Natural killer cell (primary cell): ENCODE data around the gene RBM38. TPM values are rescaled to one million over a fixed set of nuclear protein-coding genes. Genes with fewer than 3 reads are reported as not detected.

ENCODE experiments used
- ATAC-seq, 3 donors: fragments of 150-1000 bp in 2 of 3; fragments of 200-7000 bp in 1 of 3; cut with Tn5 transposase; 1 replicate in 1 of 3; 2 replicates in 2 of 3; pipeline ENCODE4 v1.10.0; 2021; ENCODE audit warnings: mild to moderate bottlenecking in 2 of 3, moderate library complexity in 2 of 3
- DNase-seq, 2 donors: peaks; one replicate each; pipeline versions ENCODE4 v3.0.0 to v3.0.0-alpha.2; 2013 to 2021; ENCODE audit warnings: mixed read lengths in 1 of 2
- H3K27ac ChIP-seq: one replicate; pipeline ENCODE4 v1.5.1; 2013; ENCODE audit warnings: mild to moderate bottlenecking, low read length
- H3K27me3 ChIP-seq: one replicate; pipeline ENCODE4 v1.6.1; 2013; ENCODE audit warnings: low read length; ENCODE audit not compliant: control insufficient read depth, insufficient read depth
- H3K36me3 ChIP-seq: one replicate; pipeline ENCODE4 v1.6.1; 2013; ENCODE audit warnings: low read length; ENCODE audit not compliant: control insufficient read depth, insufficient read depth
- H3K4me1 ChIP-seq: one replicate; pipeline ENCODE4 v1.6.1; 2013; ENCODE audit warnings: low read length; ENCODE audit not compliant: control insufficient read depth, insufficient read depth
- H3K4me3 ChIP-seq: one replicate; pipeline ENCODE4 v1.5.1; 2013; ENCODE audit warnings: low read length
- H3K9me3 ChIP-seq: one replicate; pipeline ENCODE4 v1.6.1; 2013; ENCODE audit warnings: low read length; ENCODE audit not compliant: control insufficient read depth, insufficient read depth
- H3K27ac Mint-ChIP-seq, 2 donors: one replicate each; pipeline ENCODE4 v1.8.0; 2022; ENCODE audit warnings: mild to moderate bottlenecking in 2 of 2, mixed read lengths in 2 of 2, moderate library complexity in 1 of 2
- H3K27me3 Mint-ChIP-seq, 2 donors: one replicate each; pipeline ENCODE4 v1.8.0; 2022; ENCODE audit warnings: low read depth in 2 of 2, mixed read lengths in 2 of 2
- H3K36me3 Mint-ChIP-seq: one replicate; pipeline ENCODE4 v1.8.0; 2022; ENCODE audit warnings: mixed read lengths
- H3K4me1 Mint-ChIP-seq, 2 donors: one replicate each; pipeline ENCODE4 v1.8.0; 2022; ENCODE audit warnings: mixed read lengths in 2 of 2
- H3K4me3 Mint-ChIP-seq: one replicate; pipeline ENCODE4 v1.8.0; 2022; ENCODE audit warnings: mild to moderate bottlenecking, moderate library complexity, mixed read lengths
- H3K9me3 Mint-ChIP-seq, 2 donors: one replicate each; pipeline ENCODE4 v1.8.0; 2022; ENCODE audit warnings: mixed read lengths in 2 of 2
- WGBS: methylation state at CpG from one replicate; pipeline ENCODE4 v1.1.7; 2013; ENCODE audit warnings: missing lambda C conversion rate; ENCODE audit not compliant: insufficient coverage; 5-methylcytosine and 5-hydroxymethylcytosine counted together
- intact Hi-C: fragments of 100-400 bp; cut with micrococcal nuclease; formaldehyde crosslinking; loops from one replicate; pipeline ENCODE4 v1.14.2; 2022
- total RNA-seq, 4 donors: library from RNA; stranded (reverse); fragments of 120-200 nt in 1 of 4; gene quantifications; one replicate each; pipeline versions ENCODE4 v1.2.3 to v1.2.4, GENCODE V29; 2013 to 2022
- TF ChIP-seq, protein P1 (sequence below): fragments of 200-600 bp; IDR thresholded peaks from one replicate; pipeline ENCODE4 v1.8.0; 2022; ENCODE audit warnings: antibody characterized with exemption

RBM38 gene
- total RNA-seq, 3 donors from 2014 or later (not counting 1 experiment from before 2014, with no cell fraction given): 217 to 392 (median 264) TPM

DNA sequence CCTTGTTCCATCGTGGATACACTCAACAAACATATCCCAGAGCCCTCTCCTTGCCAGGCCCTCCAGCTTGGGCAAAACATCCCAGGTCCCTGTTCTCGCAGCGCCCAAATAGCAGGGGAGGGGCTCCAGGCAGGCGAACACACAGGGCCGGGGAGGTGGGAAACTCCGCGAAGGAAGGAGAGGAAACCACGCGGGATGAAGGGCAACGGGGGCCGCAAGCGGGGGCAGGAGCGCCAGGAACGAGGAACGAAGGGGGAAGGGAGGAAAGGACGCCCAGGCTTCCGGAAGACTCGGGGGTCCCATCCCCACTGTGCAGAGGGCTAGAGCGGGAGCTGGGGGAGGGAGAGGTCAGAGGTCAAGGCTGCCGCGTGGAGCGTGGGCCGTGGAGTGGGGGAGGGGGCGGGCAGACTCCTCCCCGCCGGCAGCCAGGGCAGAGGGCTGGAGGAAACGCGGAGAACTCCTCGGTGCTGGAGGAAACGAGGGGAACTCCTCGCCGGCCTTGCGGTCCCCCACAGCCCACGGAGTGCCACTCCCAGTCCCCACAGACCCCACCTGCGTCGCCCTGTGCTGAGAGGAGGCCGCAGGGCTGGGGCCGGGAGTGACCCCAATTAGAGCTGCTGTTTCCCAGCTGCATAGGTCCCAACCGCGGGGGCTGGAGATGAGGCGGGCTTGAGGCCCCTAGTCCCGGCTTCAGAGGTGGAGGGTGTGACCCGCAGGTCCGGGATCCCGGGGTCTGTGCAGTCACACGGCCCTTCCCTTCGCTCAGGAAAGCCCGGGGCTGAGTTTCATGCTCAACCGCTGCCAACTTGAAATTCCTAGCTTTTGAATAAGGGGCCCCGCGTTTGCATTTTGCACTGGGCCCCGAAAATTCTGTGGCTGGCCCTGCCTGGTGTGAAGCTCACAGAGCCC is 1.2 kb upstream of the RBM38 start:
- H3K27ac Mint-ChIP-seq: peak overlapping the region; percentile 77 to 91
- DNase-seq (peak; percentile 54 to 84), ATAC-seq (peak in 2 of 3 donors; percentile 2 to 9)
- H3K4me1 Mint-ChIP-seq: peaks cover 26 to 44% of the 10 kb centered on the region in 2 donors
- H3K27ac ChIP-seq: peak overlapping the region; percentile 77
- H3K9me3 ChIP-seq: no peaks in the 10 kb centered on the region
- peaks cover 19% of the 10 kb centered on the region for H3K36me3 ChIP-seq
- H3K4me1 ChIP-seq: peaks cover 59% of the 10 kb centered on the region
- no peaks in the 10 kb centered on the region for H3K36me3 Mint-ChIP-seq
- H3K4me3 ChIP-seq: peak overlapping the region; percentile 21
- TF ChIP-seq, protein P1, sequence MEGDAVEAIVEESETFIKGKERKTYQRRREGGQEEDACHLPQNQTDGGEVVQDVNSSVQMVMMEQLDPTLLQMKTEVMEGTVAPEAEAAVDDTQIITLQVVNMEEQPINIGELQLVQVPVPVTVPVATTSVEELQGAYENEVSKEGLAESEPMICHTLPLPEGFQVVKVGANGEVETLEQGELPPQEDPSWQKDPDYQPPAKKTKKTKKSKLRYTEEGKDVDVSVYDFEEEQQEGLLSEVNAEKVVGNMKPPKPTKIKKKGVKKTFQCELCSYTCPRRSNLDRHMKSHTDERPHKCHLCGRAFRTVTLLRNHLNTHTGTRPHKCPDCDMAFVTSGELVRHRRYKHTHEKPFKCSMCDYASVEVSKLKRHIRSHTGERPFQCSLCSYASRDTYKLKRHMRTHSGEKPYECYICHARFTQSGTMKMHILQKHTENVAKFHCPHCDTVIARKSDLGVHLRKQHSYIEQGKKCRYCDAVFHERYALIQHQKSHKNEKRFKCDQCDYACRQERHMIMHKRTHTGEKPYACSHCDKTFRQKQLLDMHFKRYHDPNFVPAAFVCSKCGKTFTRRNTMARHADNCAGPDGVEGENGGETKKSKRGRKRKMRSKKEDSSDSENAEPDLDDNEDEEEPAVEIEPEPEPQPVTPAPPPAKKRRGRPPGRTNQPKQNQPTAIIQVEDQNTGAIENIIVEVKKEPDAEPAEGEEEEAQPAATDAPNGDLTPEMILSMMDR: no peak
- no peaks in the 10 kb centered on the region for H3K27me3 ChIP-seq
- H3K4me3 Mint-ChIP-seq: peak overlapping the region; percentile 87
- intact Hi-C loops: loop anchor here (1.0 to 10.0 kb wide), 3 partner anchors 8 to 325 kb away; partner anchors contain the start of gene PMEPA1
- WGBS: 5% methylated on average over 52 of the region's 52 CpGs
- H3K9me3 Mint-ChIP-seq: no peaks in the 10 kb centered on the region
- no peaks in the 10 kb centered on the region for H3K27me3 Mint-ChIP-seq

DNA sequence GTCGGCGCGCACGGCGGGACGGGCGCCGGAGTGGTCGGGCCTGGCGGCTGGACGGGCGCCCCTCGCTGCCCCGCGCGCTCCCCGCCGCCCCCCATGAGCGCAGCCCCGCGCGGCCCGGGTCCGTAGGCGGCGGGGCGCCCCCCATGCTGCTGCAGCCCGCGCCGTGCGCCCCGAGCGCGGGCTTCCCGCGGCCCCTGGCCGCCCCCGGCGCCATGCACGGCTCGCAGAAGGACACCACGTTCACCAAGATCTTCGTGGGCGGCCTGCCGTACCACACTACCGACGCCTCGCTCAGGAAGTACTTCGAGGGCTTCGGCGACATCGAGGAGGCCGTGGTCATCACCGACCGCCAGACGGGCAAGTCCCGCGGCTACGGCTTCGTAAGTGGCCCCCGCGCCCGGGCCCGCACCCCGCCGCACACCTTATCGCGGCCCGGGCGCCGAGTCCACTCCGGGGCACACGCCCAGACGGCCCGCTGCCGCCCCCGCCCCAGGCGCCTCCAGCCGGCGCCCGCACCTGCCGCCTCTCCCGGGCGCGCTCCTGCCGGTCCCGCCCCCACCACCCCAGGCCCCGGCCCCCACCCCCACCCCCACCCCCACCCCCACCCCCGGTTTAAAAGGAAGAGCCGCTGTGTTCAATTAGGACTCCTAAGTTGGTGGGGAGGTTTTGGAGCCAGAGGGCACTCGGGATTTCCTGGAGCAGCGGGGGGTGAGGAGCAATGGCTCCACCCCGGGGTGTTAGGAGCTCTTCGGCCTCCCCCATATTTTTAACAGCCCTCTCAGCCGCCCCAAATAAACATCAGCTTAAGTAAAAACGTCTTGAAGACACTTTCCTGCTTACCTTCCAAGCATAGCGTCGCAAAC is 474 bp downstream of the RBM38 start:
- Mint-ChIP-seq H3K4me3 (peak overlapping the region; percentile 95), H3K36me3 (no peaks in the 10 kb centered on the region), H3K27me3 (no peaks in the 10 kb centered on the region), H3K4me1 (peaks cover 32 to 50% of the 10 kb centered on the region in 2 donors), H3K9me3 (no peaks in the 10 kb centered on the region), H3K27ac (peak overlapping the region; percentile 92 to 95)
- Histone ChIP-seq H3K27me3 (no peaks in the 10 kb centered on the region), H3K4me1 (peaks cover 70% of the 10 kb centered on the region), H3K9me3 (no peaks in the 10 kb centered on the region), H3K36me3 (peaks cover 37% of the 10 kb centered on the region), H3K4me3 (peak overlapping the region; percentile 81), H3K27ac (peak overlapping the region; percentile 97)
- intact Hi-C loops: loop anchor here (2.0 to 10.0 kb wide), 4 partner anchors 15 to 915 kb away; partner anchors contain the start of gene PMEPA1
- TF ChIP-seq, protein P1: no peak
- under 1% methylated on average over 84 of the region's 98 CpGs for WGBS
- ATAC-seq (peak; percentile 4 to 7 (median 6)), DNase-seq (peak in 1 of 2 donors; percentile 59)

DNA sequence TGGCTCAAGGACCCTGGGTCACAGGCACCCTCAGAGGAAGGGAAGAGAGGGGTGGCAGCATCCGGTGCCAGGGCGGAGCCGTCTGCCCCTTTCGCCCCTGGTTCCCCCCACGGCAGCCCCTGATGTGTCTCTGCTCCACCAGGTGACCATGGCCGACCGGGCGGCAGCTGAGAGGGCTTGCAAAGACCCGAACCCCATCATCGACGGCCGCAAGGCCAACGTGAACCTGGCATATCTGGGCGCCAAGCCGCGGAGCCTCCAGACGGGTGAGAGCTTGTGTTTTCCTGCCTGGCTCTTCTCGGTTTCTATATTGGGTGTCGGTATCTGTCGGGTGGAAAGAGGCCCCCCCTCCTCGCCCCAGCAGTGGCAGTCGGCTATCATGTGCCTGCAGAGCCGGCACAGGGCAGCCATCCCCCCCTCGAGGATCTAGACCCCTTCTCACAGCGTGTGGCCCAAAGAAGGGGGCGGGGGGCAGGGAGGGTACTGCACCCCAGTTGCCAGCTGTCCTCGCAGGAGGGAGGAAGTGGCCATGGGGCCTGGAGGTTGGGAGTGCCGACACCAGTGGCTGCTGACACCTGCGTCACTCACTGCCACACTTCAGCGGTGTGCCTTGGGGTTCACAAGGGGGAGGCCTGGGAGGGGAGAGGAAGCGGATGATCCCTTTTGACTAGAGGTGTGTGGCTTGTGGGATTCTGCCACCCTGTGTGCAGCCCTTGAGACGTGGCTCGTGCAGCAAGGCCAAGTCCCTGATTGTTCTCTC is 1.5 kb downstream of the RBM38 start:
- ATAC-seq: peak; percentile 44 to 73 (median 71)
- no peaks in the 10 kb centered on the region for H3K27me3 ChIP-seq
- peak overlapping the region; percentile 92 to 95 for H3K27ac Mint-ChIP-seq
- no peaks in the 10 kb centered on the region for H3K27me3 Mint-ChIP-seq
- DNase-seq: peak; percentile 85 to 95
- peaks cover 42 to 60% of the 10 kb centered on the region in 2 donors for H3K4me1 Mint-ChIP-seq
- no peaks in the 10 kb centered on the region for H3K36me3 Mint-ChIP-seq
- H3K4me3 ChIP-seq: peak overlapping the region; percentile 81
- H3K9me3 ChIP-seq: no peaks in the 10 kb centered on the region
- peak overlapping the region; percentile 95 for H3K4me3 Mint-ChIP-seq
- no peaks in the 10 kb centered on the region for H3K9me3 Mint-ChIP-seq
- H3K27ac ChIP-seq: peak overlapping the region; percentile 97
- peaks cover 46% of the 10 kb centered on the region for H3K36me3 ChIP-seq
- TF ChIP-seq, protein P1: no peak
- H3K4me1 ChIP-seq: peaks cover 80% of the 10 kb centered on the region
- WGBS: under 1% methylated on average over 33 of the region's 33 CpGs
- intact Hi-C loops: loop anchor here (2.0 to 10.0 kb wide), 4 partner anchors 14 to 914 kb away; partner anchors contain the start of gene PMEPA1
